ENCODE data around the gene GPR179.
A peak's percentile ranks its signal among the peaks of the same experiment; 100 is the strongest.

GPR179 gene

GRCh38 chr17:38343608-38344419 is at the start of gene GPR179:
TSS of gene GPR179 (minus strand) at chr17:38343956. CDS start at chr17:38343789, 167 bp downstream.
- DNase-seq (ENCODE audit: low read depth) = no peak

- DNase-seq (ENCODE audit: low read depth) = no peak
These were observed 35.7 kb upstream of the GPR179 start for GRCh38 chr17:38379448-38379847.

- DNase-seq (ENCODE audit: low read depth) = no peak
These were observed 25.5 kb upstream of the GPR179 start for GRCh38 chr17:38369124-38369886.

- no peak for DNase-seq (ENCODE audit: low read depth)
These were observed 21.0 kb upstream of the GPR179 start for GRCh38 chr17:38364741-38365140.

GRCh38 chr17:38363016-38363415 is 19.3 kb upstream of the GPR179 start:
- DNase-seq (ENCODE audit: low read depth) = no peak

GRCh38 chr17:38361694-38362465 is 18.1 kb upstream of the GPR179 start:
- DNase-seq (ENCODE audit: low read depth) = no peak

- DNase-seq (ENCODE audit: low read depth) = no peak
These were observed 15.1 kb upstream of the GPR179 start for GRCh38 chr17:38358586-38359513.

- DNase-seq (ENCODE audit: low read depth) = no peak
These were observed 13.8 kb upstream of the GPR179 start for GRCh38 chr17:38357486-38358123.

- DNase-seq (ENCODE audit: low read depth) = no peak
These were observed 11.5 kb upstream of the GPR179 start for GRCh38 chr17:38355251-38355650.

GRCh38 chr17:38354466-38354865 is 10.7 kb upstream of the GPR179 start:
- no peak for DNase-seq (ENCODE audit: low read depth)

GRCh38 chr17:38353668-38354067 is 9.9 kb upstream of the GPR179 start:
- DNase-seq (ENCODE audit: low read depth) = no peak

GRCh38 chr17:38353086-38353604 is 9.4 kb upstream of the GPR179 start:
- no peak for DNase-seq (ENCODE audit: low read depth)

GRCh38 chr17:38352245-38353085 is 8.7 kb upstream of the GPR179 start:
- no peak for DNase-seq (ENCODE audit: low read depth)

- peak; percentile 87 for DNase-seq (ENCODE audit: low read depth)
These were observed 7.9 kb upstream of the GPR179 start, which contains the start of gene SOCS7 for GRCh38 chr17:38351412-38352222. TSS of gene SOCS7 (plus strand) at chr17:38351844. CDS start at chr17:38352053, 209 bp downstream.

- DNase-seq (ENCODE audit: low read depth) = no peak
These were observed 6.3 kb upstream of the GPR179 start for GRCh38 chr17:38350035-38350434.

- peak; percentile 66 for DNase-seq (ENCODE audit: low read depth)
These were observed 5.5 kb upstream of the GPR179 start for GRCh38 chr17:38349097-38349730.

- DNase-seq (ENCODE audit: low read depth) = no peak
These were observed 2.0 kb upstream of the GPR179 start for GRCh38 chr17:38345743-38346142.

GRCh38 chr17:38344420-38344745 is 627 bp upstream of the GPR179 start:
- no peak for DNase-seq (ENCODE audit: low read depth)
